Panc1 (cell line): ENCODE results near the gene P2RY6.

Experiments
- POLR2AphosphoS5 ChIP-seq: IDR thresholded peaks from 2 replicates; pipeline ENCODE4 v1.6.1; 2012; ENCODE audit warnings: mild to moderate bottlenecking, low read depth, low read length, moderate library complexity
- SIN3A ChIP-seq: IDR thresholded peaks from 2 replicates; pipeline ENCODE4 v1.6.1; 2012; ENCODE audit warnings: low read depth, mild to moderate bottlenecking, low read length, moderate library complexity, borderline replicate concordance; ENCODE audit not compliant: insufficient read depth
- TF ChIP-seq, protein P1 (sequence below): fragments of 450-650 bp; IDR thresholded peaks from 2 replicates; pipeline ENCODE4 v1.5.1; 2017; ENCODE audit warnings: mild to moderate bottlenecking

DNA sequence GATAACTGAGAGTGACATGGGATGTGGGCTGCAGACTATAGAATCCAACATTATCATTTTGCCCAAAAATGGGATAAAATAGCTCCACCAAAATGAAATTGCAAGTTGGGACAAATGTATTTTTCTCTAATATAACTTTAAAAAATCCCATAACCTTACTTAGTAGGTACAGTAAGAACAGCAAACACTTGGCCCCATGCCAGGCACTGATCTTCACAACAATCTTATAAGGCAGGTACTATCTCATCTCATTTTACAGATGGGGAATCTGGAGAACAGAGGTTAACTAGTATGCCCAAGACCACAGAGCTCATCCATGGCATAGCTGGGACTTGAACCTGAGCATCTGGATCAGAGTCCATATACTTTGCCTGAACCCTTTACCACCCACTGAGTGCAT lies 22.5 kb downstream of the P2RY6 start:
- TF ChIP-seq, protein P1, sequence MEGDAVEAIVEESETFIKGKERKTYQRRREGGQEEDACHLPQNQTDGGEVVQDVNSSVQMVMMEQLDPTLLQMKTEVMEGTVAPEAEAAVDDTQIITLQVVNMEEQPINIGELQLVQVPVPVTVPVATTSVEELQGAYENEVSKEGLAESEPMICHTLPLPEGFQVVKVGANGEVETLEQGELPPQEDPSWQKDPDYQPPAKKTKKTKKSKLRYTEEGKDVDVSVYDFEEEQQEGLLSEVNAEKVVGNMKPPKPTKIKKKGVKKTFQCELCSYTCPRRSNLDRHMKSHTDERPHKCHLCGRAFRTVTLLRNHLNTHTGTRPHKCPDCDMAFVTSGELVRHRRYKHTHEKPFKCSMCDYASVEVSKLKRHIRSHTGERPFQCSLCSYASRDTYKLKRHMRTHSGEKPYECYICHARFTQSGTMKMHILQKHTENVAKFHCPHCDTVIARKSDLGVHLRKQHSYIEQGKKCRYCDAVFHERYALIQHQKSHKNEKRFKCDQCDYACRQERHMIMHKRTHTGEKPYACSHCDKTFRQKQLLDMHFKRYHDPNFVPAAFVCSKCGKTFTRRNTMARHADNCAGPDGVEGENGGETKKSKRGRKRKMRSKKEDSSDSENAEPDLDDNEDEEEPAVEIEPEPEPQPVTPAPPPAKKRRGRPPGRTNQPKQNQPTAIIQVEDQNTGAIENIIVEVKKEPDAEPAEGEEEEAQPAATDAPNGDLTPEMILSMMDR: no peak
- TF ChIP-seq POLR2AphosphoS5: no peak
- TF ChIP-seq SIN3A: no peak
